ENCODE results near the gene SIPA1L3. TPM values are rescaled to one million over a fixed set of nuclear protein-coding genes. Genes with fewer than 3 reads are reported as not detected.

The SIPA1L3 gene
- total and polyA plus RNA-seq, 2 of the 13 experiments (the other 11 are each of a cell fraction or from before 2014, with no cell fraction given): 5.5 to 7.7 TPM

- no peak for TF ChIP-seq TP53 (CRISPR knock-in tag; conservative IDR thresholded peaks at IDR 0.05)
- no peak for TF ChIP-seq TOPORS (CRISPR knock-in tag; IDR thresholded peaks at IDR 0.05)
- TF ChIP-seq ATF5 (CRISPR knock-in tag; IDR thresholded peaks at IDR 0.05; ENCODE audit: low read depth): no peak
- TF ChIP-seq ZNF788 (CRISPR knock-in tag; IDR thresholded peaks at IDR 0.05; ENCODE audit: borderline replicate concordance): 0 out of 2 replicates have a peak, but pooled peaks have one; percentile 29
- peak; percentile 38; the same call in 1 of the 2 replicates for TF ChIP-seq ZMYM4 (CRISPR knock-in tag; IDR thresholded peaks at IDR 0.05)
- TF ChIP-seq, protein P1, sequence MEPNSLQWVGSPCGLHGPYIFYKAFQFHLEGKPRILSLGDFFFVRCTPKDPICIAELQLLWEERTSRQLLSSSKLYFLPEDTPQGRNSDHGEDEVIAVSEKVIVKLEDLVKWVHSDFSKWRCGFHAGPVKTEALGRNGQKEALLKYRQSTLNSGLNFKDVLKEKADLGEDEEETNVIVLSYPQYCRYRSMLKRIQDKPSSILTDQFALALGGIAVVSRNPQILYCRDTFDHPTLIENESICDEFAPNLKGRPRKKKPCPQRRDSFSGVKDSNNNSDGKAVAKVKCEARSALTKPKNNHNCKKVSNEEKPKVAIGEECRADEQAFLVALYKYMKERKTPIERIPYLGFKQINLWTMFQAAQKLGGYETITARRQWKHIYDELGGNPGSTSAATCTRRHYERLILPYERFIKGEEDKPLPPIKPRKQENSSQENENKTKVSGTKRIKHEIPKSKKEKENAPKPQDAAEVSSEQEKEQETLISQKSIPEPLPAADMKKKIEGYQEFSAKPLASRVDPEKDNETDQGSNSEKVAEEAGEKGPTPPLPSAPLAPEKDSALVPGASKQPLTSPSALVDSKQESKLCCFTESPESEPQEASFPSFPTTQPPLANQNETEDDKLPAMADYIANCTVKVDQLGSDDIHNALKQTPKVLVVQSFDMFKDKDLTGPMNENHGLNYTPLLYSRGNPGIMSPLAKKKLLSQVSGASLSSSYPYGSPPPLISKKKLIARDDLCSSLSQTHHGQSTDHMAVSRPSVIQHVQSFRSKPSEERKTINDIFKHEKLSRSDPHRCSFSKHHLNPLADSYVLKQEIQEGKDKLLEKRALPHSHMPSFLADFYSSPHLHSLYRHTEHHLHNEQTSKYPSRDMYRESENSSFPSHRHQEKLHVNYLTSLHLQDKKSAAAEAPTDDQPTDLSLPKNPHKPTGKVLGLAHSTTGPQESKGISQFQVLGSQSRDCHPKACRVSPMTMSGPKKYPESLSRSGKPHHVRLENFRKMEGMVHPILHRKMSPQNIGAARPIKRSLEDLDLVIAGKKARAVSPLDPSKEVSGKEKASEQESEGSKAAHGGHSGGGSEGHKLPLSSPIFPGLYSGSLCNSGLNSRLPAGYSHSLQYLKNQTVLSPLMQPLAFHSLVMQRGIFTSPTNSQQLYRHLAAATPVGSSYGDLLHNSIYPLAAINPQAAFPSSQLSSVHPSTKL (CRISPR knock-in tag; IDR thresholded peaks at IDR 0.05): peak; percentile 89
- peak; percentile 50 for TF ChIP-seq ATF7 (IDR thresholded peaks at IDR 0.05)
- TF ChIP-seq ATF7 (CRISPR knock-in tag; IDR thresholded peaks at IDR 0.05): peak; percentile 74
- no peak for TF ChIP-seq PAWR (CRISPR knock-in tag; IDR thresholded peaks at IDR 0.05; ENCODE audit: borderline replicate concordance)
- no peak for TF ChIP-seq RBAK (CRISPR knock-in tag; IDR thresholded peaks at IDR 0.05)
- TF ChIP-seq ERF (CRISPR knock-in tag; IDR thresholded peaks at IDR 0.05): 0 out of 2 replicates have a peak, but pooled peaks have one; percentile 15
- TF ChIP-seq CC2D1A (CRISPR knock-in tag; IDR thresholded peaks at IDR 0.05): no peak
- no peak for TF ChIP-seq ZNF160 (CRISPR knock-in tag; IDR thresholded peaks at IDR 0.05)
- no peak for TF ChIP-seq REL (CRISPR knock-in tag; conservative IDR thresholded peaks at IDR 0.05)
- TF ChIP-seq RARA (CRISPR knock-in tag; IDR thresholded peaks at IDR 0.05): peak; percentile 55
- peak; percentile 42; the same call in 1 of the 2 replicates for TF ChIP-seq ZNF263 (CRISPR knock-in tag; IDR thresholded peaks at IDR 0.05)
- no peak for TF ChIP-seq ZNF180 (CRISPR knock-in tag; IDR thresholded peaks at IDR 0.05; ENCODE audit: borderline replicate concordance, low read depth)
- TF ChIP-seq ZNF205 (CRISPR knock-in tag; IDR thresholded peaks at IDR 0.05): no peak; the same call in 1 of the 2 replicates
- TF ChIP-seq FOSL1 (CRISPR knock-in tag; IDR thresholded peaks at IDR 0.05; ENCODE audit: borderline replicate concordance): no peak
- TF ChIP-seq ZNF780A (CRISPR knock-in tag; IDR thresholded peaks at IDR 0.05): no peak
- TF ChIP-seq GZF1 (CRISPR knock-in tag; IDR thresholded peaks at IDR 0.05): no peak
- TF ChIP-seq ZNF616 (CRISPR knock-in tag; IDR thresholded peaks at IDR 0.05; ENCODE audit: low read depth): no peak
- no peak for TF ChIP-seq SSRP1 (CRISPR knock-in tag; IDR thresholded peaks at IDR 0.05)
- TF ChIP-seq NFYC (CRISPR knock-in tag; IDR thresholded peaks at IDR 0.05): no peak
- no peak for TF ChIP-seq ZNF567 (CRISPR knock-in tag; IDR thresholded peaks at IDR 0.05; ENCODE audit: borderline replicate concordance)
- no peak for TF ChIP-seq ZNF766 (CRISPR knock-in tag; IDR thresholded peaks at IDR 0.05; ENCODE audit: borderline replicate concordance)
- no peak for TF ChIP-seq NFIB (CRISPR knock-in tag; IDR thresholded peaks at IDR 0.05; ENCODE audit: borderline replicate concordance)
- 0 out of 2 replicates have a peak, but pooled peaks have one; percentile 26 for TF ChIP-seq CREM (IDR thresholded peaks at IDR 0.05)
- TF ChIP-seq CREM (CRISPR knock-in tag; IDR thresholded peaks at IDR 0.05): no peak
- no peak for TF ChIP-seq TEF (CRISPR knock-in tag; IDR thresholded peaks at IDR 0.05)
Observed at GRCh38 chr19:37933937-37934358, 26.9 kb downstream of the SIPA1L3 start (continued).
